Renal cortical epithelial cell (primary cell): Measurements from ENCODE around the gene ZNF14. TPM values are rescaled to one million over a fixed set of nuclear protein-coding genes. Genes with fewer than 3 reads are reported as not detected.
"Not testable (repeated sequence)": the region's sequence is repeated elsewhere in the genome, so short reads cannot be mapped to it uniquely, and the experiment has no call there.

Experiments used
- DNase-seq: peaks from one replicate; pipeline ENCODE4 v3.0.0-alpha.2; 2011; ENCODE audit warnings: low read depth
- total RNA-seq: library from RNA; depleted of rRNA; stranded (reverse); fragments of >200 nt; gene quantifications from 2 replicates; pipeline ENCODE4 v1.2.3, GENCODE V29; 2014

The ZNF14 gene
- total RNA-seq, 1 donor from 2014 or later, result 12.4 TPM

GRCh38 chr19:19746286-19747213, 13.6 kb upstream of the ZNF14 start:
- DNase-seq, result no peak

- DNase-seq, result no peak
These were observed 12.8 kb upstream of the ZNF14 start for GRCh38 chr19:19745496-19746285.

GRCh38 chr19:19744641-19745040, 11.7 kb upstream of the ZNF14 start:
- no peak for DNase-seq

GRCh38 chr19:19743921-19744320, 11.0 kb upstream of the ZNF14 start:
- not testable (repeated sequence) for DNase-seq

- DNase-seq, result no peak
These were observed 10.3 kb upstream of the ZNF14 start for GRCh38 chr19:19743176-19743575.

- DNase-seq, result no peak
These were observed 9.9 kb upstream of the ZNF14 start for GRCh38 chr19:19742773-19743172.

GRCh38 chr19:19741184-19741583, 8.3 kb upstream of the ZNF14 start:
- DNase-seq, result no peak

GRCh38 chr19:19740755-19741154, 7.8 kb upstream of the ZNF14 start:
- DNase-seq, result no peak

- no peak for DNase-seq
These were observed 5.7 kb upstream of the ZNF14 start for GRCh38 chr19:19738564-19738963.

- no peak for DNase-seq
These were observed 4.8 kb upstream of the ZNF14 start for GRCh38 chr19:19737559-19738332.

- no peak for DNase-seq
These were observed 11.0 kb downstream of the ZNF14 start for GRCh38 chr19:19721896-19722295.

- DNase-seq, result no peak
These were observed 13.1 kb downstream of the ZNF14 start for GRCh38 chr19:19719798-19720197.

- DNase-seq, result no peak
These were observed 20.7 kb downstream of the ZNF14 start for GRCh38 chr19:19711934-19712828.

- no peak for DNase-seq
These were observed 21.5 kb downstream of the ZNF14 start for GRCh38 chr19:19711306-19711933.

GRCh38 chr19:19710506-19710905, 22.4 kb downstream of the ZNF14 start:
- DNase-seq, result no peak

- DNase-seq, result no peak
These were observed 28.1 kb downstream of the ZNF14 start for GRCh38 chr19:19704836-19705235.

GRCh38 chr19:19700493-19700892, 32.4 kb downstream of the ZNF14 start:
- not testable (repeated sequence) for DNase-seq

- DNase-seq, result no peak
These were observed 35.3 kb downstream of the ZNF14 start for GRCh38 chr19:19697589-19697988.

GRCh38 chr19:19696386-19696785, 36.5 kb downstream of the ZNF14 start:
- no peak for DNase-seq

GRCh38 chr19:19691683-19692082, 41.2 kb downstream of the ZNF14 start:
- no peak for DNase-seq
